Parathyroid adenoma (tissue), 2 donors: ENCODE results near the gene ALDH16A1.

ENCODE experiments used
- H2AFZ ChIP-seq: fragments of 300-600 bp; sonication (generic); one replicate; pipeline ENCODE4 v1.7.0; 2017; ENCODE audit warnings: antibody characterized with exemption, mild to moderate bottlenecking
- H3K27ac ChIP-seq: fragments of 300-600 bp; sonication (generic); one replicate; pipeline ENCODE4 v1.7.0; 2017
- H3K27me3 ChIP-seq: fragments of 300-600 bp; sonication (generic); one replicate; pipeline ENCODE4 v1.7.0; 2017; ENCODE audit warnings: low read length; ENCODE audit not compliant: control insufficient read depth, insufficient read depth
- H3K36me3 ChIP-seq: fragments of 300-600 bp; sonication (generic); one replicate; pipeline ENCODE4 v1.7.0; 2017; ENCODE audit warnings: low read length; ENCODE audit not compliant: control insufficient read depth, insufficient read depth
- H3K4me1 ChIP-seq: fragments of 300-600 bp; sonication (generic); one replicate; pipeline ENCODE4 v1.7.0; 2017; ENCODE audit warnings: control low read depth
- H3K4me2 ChIP-seq: fragments of 300-600 bp; sonication (generic); one replicate; pipeline ENCODE4 v1.7.0; 2017; ENCODE audit warnings: low read length
- H3K4me3 ChIP-seq: fragments of 300-600 bp; sonication (generic); one replicate; pipeline ENCODE4 v1.7.0; 2017; ENCODE audit warnings: low read depth, low read length
- H3K79me2 ChIP-seq: fragments of 300-600 bp; sonication (generic); one replicate; pipeline ENCODE4 v1.7.0; 2017; ENCODE audit warnings: control low read depth
- H3K9ac ChIP-seq: fragments of 300-600 bp; sonication (generic); one replicate; pipeline ENCODE4 v1.7.0; 2017; ENCODE audit warnings: mild to moderate bottlenecking
- H3K9me3 ChIP-seq: fragments of 300-600 bp; sonication (generic); one replicate; pipeline ENCODE4 v1.7.0; 2017; ENCODE audit warnings: low read length; ENCODE audit not compliant: control insufficient read depth
- TF ChIP-seq, protein P1 (sequence below): fragments of 300-600 bp; sonication (generic); IDR thresholded peaks from one replicate; pipeline ENCODE4 v1.7.0; 2017; ENCODE audit warnings: antibody characterized with exemption, mild to moderate bottlenecking
- donor health status: primary hyperparathyroidism.

Gene ALDH16A1

DNA sequence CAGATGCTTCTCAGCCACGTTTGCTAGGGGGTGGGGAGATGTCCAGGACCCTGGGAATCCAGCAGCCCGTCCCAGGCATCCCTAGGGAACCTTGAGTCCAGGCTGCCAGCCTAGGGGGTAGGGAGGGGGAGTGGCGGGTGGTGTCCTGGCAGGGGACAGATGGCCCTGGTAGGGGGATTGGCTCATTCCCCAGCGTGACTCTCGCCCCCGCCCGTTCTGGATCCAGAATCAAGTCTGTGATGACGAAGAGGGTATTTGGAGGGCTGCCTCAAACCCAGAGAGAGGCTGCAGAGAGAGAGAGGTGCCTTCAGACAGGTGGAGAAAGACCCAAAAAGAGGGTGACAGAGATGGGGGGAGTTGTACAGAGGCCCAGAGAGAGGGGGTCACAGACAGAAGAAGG is 15.8 kb upstream of the ALDH16A1 start:
- Histone ChIP-seq H3K9ac (no peak overlapping the region), H3K27ac (no peak overlapping the region), H3K9me3 (no peaks in the 10 kb centered on the region), H3K27me3 (peaks cover 4% of the 10 kb centered on the region), H3K4me1 (no peaks in the 10 kb centered on the region), H3K4me3 (no peak overlapping the region), H2AFZ (no peak overlapping the region), H3K36me3 (no peaks in the 10 kb centered on the region), H3K79me2 (no peaks in the 10 kb centered on the region), H3K4me2 (no peak overlapping the region)
- TF ChIP-seq, protein P1, sequence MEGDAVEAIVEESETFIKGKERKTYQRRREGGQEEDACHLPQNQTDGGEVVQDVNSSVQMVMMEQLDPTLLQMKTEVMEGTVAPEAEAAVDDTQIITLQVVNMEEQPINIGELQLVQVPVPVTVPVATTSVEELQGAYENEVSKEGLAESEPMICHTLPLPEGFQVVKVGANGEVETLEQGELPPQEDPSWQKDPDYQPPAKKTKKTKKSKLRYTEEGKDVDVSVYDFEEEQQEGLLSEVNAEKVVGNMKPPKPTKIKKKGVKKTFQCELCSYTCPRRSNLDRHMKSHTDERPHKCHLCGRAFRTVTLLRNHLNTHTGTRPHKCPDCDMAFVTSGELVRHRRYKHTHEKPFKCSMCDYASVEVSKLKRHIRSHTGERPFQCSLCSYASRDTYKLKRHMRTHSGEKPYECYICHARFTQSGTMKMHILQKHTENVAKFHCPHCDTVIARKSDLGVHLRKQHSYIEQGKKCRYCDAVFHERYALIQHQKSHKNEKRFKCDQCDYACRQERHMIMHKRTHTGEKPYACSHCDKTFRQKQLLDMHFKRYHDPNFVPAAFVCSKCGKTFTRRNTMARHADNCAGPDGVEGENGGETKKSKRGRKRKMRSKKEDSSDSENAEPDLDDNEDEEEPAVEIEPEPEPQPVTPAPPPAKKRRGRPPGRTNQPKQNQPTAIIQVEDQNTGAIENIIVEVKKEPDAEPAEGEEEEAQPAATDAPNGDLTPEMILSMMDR: no peak

DNA sequence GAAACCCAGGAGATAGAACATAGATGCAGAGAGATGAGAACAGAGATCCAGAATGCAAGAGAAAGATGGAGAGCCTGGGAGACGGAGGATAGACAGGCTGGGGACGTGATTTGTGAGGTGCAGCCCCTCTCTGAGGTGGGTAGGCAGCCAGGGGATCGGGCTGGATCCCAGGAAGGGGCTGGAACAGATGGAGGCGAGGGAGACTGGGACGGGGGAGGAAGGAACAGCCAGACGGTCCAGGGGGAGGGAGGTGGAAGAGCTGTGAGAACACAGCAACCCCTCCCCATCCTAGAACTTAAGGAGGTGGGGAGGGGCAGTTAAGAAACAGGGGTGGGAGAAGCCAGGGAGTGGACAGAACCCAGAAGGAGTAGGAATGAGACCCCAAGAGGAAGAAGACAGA is 14.8 kb upstream of the ALDH16A1 start:
- TF ChIP-seq, protein P1: no peak
- Histone ChIP-seq H3K4me1 (no peaks in the 10 kb centered on the region), H3K4me3 (no peak overlapping the region), H2AFZ (no peak overlapping the region), H3K4me2 (no peak overlapping the region), H3K9ac (no peak overlapping the region), H3K79me2 (no peaks in the 10 kb centered on the region), H3K27ac (no peak overlapping the region), H3K36me3 (no peaks in the 10 kb centered on the region), H3K27me3 (peaks cover 4% of the 10 kb centered on the region), H3K9me3 (no peaks in the 10 kb centered on the region)

DNA sequence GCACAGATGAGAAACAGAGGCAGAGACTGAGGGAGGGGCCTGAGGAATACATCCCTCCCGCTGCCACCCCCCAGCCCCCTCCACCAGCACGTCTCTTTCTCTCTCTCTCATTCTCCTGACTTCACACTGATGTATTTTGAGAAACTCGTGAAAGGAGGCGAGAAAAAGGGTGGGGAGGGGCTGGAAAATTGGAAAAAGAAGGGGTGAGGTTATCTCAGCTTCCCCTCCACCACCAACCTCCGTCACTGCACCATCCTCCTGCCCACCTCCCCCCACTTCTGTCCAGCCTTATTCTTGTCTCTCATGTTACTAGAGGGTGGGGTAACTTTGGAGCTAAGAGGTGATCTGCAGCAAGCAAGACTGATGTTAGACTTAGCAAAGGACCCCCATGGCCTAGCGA is 13.2 kb upstream of the ALDH16A1 start:
- Histone ChIP-seq H3K4me1 (no peaks in the 10 kb centered on the region), H2AFZ (no peak overlapping the region), H3K4me2 (no peak overlapping the region), H3K4me3 (no peak overlapping the region), H3K9me3 (no peaks in the 10 kb centered on the region), H3K79me2 (no peaks in the 10 kb centered on the region), H3K36me3 (no peaks in the 10 kb centered on the region), H3K9ac (no peak overlapping the region), H3K27me3 (peaks cover 4% of the 10 kb centered on the region), H3K27ac (no peak overlapping the region)
- TF ChIP-seq, protein P1: no peak

DNA sequence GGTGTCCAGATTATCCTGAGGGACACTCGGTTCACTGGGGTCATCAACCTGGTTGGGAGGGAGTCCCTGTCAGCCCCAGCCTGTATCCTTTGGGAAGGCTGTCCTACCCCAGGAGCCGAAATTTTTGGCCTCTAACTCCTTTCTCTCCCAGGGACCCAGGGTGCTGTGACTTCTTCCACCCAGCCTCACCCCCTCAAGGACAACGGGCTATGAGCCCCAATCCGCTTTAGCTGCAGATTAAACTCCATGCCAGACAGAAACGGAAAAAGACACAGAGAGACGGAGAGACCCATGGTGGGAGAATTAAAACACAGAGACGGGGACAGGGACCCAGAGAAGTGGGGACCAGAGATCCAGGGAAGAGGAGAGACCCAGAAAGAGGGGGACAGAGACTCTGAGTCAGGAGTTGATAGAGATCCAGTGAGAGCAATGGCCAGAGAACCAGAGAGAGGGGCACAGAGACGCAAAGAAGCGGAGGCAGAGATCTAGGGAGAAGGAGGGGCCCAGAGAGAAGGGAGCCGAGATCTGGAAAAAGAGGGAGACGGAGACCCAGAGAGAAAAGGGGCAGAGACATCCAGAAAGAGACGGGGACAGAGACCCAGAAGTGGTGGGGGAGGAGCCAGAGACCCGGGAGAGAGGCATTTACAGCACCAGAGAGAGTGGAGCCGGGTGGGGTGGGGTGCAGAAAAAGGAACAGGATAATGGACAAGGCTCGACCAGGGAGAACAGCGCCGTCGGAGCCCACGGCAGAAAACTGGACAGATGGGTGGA is 12.4 kb upstream of the ALDH16A1 start:
- no peak overlapping the region for H3K27ac ChIP-seq
- H3K9ac ChIP-seq: no peak overlapping the region
- H3K79me2 ChIP-seq: no peaks in the 10 kb centered on the region
- no peak overlapping the region for H3K4me2 ChIP-seq
- H2AFZ ChIP-seq: no peak overlapping the region
- TF ChIP-seq, protein P1: no peak
- H3K4me3 ChIP-seq: no peak overlapping the region
- no peaks in the 10 kb centered on the region for H3K9me3 ChIP-seq
- peaks cover 4% of the 10 kb centered on the region for H3K27me3 ChIP-seq
- no peaks in the 10 kb centered on the region for H3K4me1 ChIP-seq
- no peaks in the 10 kb centered on the region for H3K36me3 ChIP-seq
